Ovary (tissue), 9 donors: ENCODE results near the gene SSU72. TPM values are rescaled to one million over a fixed set of nuclear protein-coding genes. Genes with fewer than 3 reads are reported as not detected.

Experiments used
- DNase-seq, 5 donors: peaks; one replicate each; pipeline ENCODE4 v3.0.0-alpha.2; 2019 to 2020
- H3K27ac ChIP-seq, 2 donors: fragments of 200-600 bp; one replicate each; pipeline versions ENCODE4 v1.5.1 to v1.8.0; 2019 to 2022
- H3K27me3 ChIP-seq: fragments of 200-600 bp; one replicate; pipeline ENCODE4 v1.8.0; 2022
- H3K36me3 ChIP-seq: fragments of 200-600 bp; sonication (generic); one replicate; pipeline ENCODE4 v1.5.1; 2019
- H3K4me1 ChIP-seq: one replicate; pipeline ENCODE4 v1.8.1; 2013; ENCODE audit warnings: mild to moderate bottlenecking, moderate library complexity; ENCODE audit not compliant: insufficient read depth
- H3K4me3 ChIP-seq: fragments of 200-600 bp; sonication (generic); one replicate; pipeline ENCODE4 v1.5.1; 2017
- H3K9me3 ChIP-seq, 2 donors: fragments of 200-600 bp in 1 of 2; sonication (generic) in 1 of 2; one replicate each; pipeline versions ENCODE4 v1.5.1 to v1.8.1; 2013 to 2019; ENCODE audit warnings: mild to moderate bottlenecking in 1 of 2, moderate library complexity in 1 of 2
- EP300 ChIP-seq: sonication (generic); formaldehyde crosslinking; IDR thresholded peaks from one replicate; pipeline ENCODE4 v1.6.1; 2017; ENCODE audit warnings: antibody characterized with exemption
- POLR2A ChIP-seq: fragments of 450-650 bp; IDR thresholded peaks from one replicate; pipeline ENCODE4 v1.6.1; 2017; ENCODE audit warnings: antibody characterized with exemption, mild to moderate bottlenecking, moderate library complexity
- WGBS, 3 donors: extraction: QIAGEN DNeasy Blood & Tissue Kit in 1 of 3; methylation state at CpG; one replicate each; pipeline versions ENCODE4 v1.1.5 to v1.1.7; 2013 to 2017; 5-methylcytosine and 5-hydroxymethylcytosine counted together
- intact Hi-C, 4 donors: fragments of 100-400 bp; cut with DNase I; formaldehyde crosslinking; loops; one replicate each; pipeline versions ENCODE4 v1.11.0 to v1.15.1; 2022 to 2023
- polyA plus RNA-seq, 2 donors: library from polyadenylated mRNA; stranded (reverse); fragments of 200-250 nt in 1 of 2; fragments of 350-450 nt in 1 of 2; fragmentation: Illumina TruSeq in 1 of 2; extraction: RNeasy Lipid Tissue Mini Kit (QIAGEN cat#74804) in 1 of 2; gene quantifications; one replicate each; pipeline ENCODE4 v1.2.3, GENCODE V29; 2013 to 2014
- total RNA-seq, 7 donors: library from RNA; depleted of rRNA in 2 of 7; stranded (reverse); fragments of >200 nt in 2 of 7; fragmentation: NEBNext Ultra II Directional in 3 of 7; extraction: Animal tissue kit (Norgen Biotek cat#: 25700) in 3 of 7; gene quantifications; one replicate each; pipeline versions ENCODE4 v1.1.0 to v1.2.4, GENCODE V29; 2016 to 2023
- TF ChIP-seq, protein P1 (sequence below), 3 donors: fragments of 450-650 bp in 2 of 3; fragments of 200-600 bp in 1 of 3; IDR thresholded peaks; one replicate each; pipeline versions ENCODE4 v1.5.1 to v1.8.0; 2016 to 2022; ENCODE audit warnings: antibody characterized with exemption in 3 of 3, mild to moderate bottlenecking in 1 of 3
- donor health status: DM: no; HTN: no; CAD: no; lungs with moderate emphysema.
- donor health status: DM: no; HTN: no; CAD: no.
- donor health status: Bipolar disorder and iron deficiency.
- donor health status: DM: yes; HTN: yes; CAD: no.
- donor health status: DM: no; HTN: no; CAD: no.
- donor health status: DM: yes; HTN: yes; CAD: no.

The SSU72 gene
- total and polyA plus RNA-seq, 9 donors, result 72.3 to 119 (median 110) TPM

DNA sequence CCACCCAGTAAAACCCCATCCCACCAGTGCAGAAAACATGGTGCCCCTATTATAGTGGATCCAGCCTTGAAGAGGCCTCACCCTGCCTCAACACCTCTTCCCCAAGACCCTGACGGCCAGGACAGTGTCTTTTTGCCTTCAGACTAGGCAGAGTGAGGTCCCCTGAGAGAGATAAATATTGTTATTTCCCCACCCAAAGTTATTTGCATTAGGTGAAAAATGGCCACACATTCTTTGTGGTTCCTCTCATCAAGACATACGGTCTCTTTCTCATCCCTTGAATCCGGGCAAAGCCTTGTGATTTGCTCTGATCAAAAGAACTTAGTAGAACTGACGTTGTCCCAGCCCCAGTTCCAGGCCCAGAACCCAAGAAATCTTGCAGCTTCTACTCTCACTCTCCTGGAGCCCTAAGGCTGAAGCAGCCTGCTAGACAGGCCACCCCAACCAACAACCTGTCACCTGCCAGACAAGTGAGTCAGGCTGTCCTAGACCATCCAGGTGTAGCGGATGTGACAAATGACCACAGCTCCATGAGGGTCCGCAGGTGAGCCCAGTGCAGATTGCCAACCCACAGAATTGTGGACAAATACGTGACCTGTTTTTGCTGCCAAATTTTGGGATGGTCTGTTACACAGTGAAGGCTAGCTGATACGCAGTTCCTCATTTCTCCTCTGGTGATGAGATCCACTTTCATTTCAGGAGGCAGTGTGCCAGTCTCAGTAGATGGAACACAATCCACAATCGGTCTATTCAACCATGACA is 8.1 kb upstream of the SSU72 start:
- Histone ChIP-seq H3K4me1 (no peaks in the 10 kb centered on the region), H3K27ac (no peak overlapping the region), H3K4me3 (no peak overlapping the region), H3K36me3 (no peaks in the 10 kb centered on the region), H3K27me3 (no peaks in the 10 kb centered on the region), H3K9me3 (no peaks in the 10 kb centered on the region)
- intact Hi-C loops, result no loop called here
- TF ChIP-seq, protein P1, sequence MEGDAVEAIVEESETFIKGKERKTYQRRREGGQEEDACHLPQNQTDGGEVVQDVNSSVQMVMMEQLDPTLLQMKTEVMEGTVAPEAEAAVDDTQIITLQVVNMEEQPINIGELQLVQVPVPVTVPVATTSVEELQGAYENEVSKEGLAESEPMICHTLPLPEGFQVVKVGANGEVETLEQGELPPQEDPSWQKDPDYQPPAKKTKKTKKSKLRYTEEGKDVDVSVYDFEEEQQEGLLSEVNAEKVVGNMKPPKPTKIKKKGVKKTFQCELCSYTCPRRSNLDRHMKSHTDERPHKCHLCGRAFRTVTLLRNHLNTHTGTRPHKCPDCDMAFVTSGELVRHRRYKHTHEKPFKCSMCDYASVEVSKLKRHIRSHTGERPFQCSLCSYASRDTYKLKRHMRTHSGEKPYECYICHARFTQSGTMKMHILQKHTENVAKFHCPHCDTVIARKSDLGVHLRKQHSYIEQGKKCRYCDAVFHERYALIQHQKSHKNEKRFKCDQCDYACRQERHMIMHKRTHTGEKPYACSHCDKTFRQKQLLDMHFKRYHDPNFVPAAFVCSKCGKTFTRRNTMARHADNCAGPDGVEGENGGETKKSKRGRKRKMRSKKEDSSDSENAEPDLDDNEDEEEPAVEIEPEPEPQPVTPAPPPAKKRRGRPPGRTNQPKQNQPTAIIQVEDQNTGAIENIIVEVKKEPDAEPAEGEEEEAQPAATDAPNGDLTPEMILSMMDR (IDR thresholded peaks at IDR 0.05), result no peak
- TF ChIP-seq EP300, result no peak
- TF ChIP-seq POLR2A, result no peak
- WGBS, 3 donors, result 66 to 74% (median 66%) methylated on average over 9 of the region's 9 CpGs
- DNase-seq, result no peak

DNA sequence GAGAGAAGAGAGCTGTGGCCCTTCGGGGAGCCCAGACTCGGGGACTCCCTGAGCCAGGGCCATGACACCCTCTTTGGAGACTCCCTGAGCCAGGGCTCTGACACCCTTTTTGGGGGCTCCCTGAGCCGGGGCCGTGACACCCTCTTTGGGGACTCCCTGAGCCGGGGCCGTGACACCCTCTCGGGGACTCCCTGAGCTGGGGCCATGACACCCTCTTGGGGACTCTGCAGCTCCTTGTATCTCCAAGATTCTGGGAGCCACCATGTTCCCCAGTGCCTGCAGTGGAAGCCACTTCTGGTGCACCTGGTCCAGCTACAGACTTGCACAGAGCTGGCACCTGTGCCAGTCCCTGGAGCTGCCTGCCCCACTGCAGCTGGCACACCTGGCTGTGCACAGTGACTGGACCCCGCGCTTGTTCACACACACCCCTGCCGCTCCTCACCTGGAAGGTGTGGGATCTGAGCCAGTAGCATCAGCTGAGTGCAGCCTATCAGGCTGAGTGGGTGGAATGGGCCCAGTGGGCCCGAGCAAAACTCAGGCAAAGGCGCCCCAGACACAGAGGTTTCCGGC is 3.8 kb upstream of the SSU72 start:
- H3K9me3 ChIP-seq, result no peaks in the 10 kb centered on the region
- H3K4me1 ChIP-seq, result peaks cover under 1% of the 10 kb centered on the region
- H3K27ac ChIP-seq, result no peak overlapping the region
- no peaks in the 10 kb centered on the region for H3K27me3 ChIP-seq
- 76 to 88% (median 86%) methylated on average over 13 of the region's 13 CpGs for WGBS, 3 donors
- DNase-seq, result no peak
- TF ChIP-seq EP300, result no peak
- TF ChIP-seq POLR2A, result no peak
- TF ChIP-seq, protein P1 (IDR thresholded peaks at IDR 0.05), result no peak
- H3K36me3 ChIP-seq, result no peaks in the 10 kb centered on the region
- intact Hi-C loops, result no loop called here
- H3K4me3 ChIP-seq, result no peak overlapping the region

DNA sequence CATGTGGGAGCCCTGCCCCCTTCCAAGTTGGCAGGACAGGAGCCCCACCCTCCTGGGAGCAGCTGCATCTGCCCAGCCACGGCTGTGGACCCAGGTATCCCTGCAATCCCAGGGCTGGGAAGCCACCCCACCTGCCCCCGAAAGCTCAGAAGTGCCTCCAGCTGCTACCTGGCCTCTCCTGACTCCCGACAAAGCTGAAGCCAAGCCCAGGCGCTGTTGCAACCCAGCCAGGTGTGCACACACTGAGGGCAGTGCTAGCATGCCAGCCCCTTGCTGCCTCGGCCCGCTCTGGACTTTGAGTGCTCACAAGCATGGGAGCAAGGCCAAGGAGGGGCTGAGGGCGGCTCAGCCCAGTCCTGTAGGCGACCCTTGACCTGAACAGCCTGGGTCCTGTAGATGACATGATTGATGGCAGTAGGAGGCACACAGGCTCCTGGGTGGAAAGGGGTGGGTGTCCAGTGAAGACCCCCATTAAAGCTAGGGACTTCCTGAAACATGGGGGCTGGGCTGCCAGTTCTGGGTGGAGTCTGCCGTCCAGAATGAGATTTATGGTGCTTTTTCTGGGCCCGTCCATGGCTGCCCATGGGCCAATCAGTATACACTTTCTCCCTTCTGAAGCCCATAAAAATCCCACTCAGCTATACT is 2.8 kb upstream of the SSU72 start:
- H3K4me1 ChIP-seq, result peaks cover 2% of the 10 kb centered on the region
- no peak overlapping the region for H3K4me3 ChIP-seq
- H3K36me3 ChIP-seq, result no peaks in the 10 kb centered on the region
- DNase-seq, result no peak
- no peaks in the 10 kb centered on the region for H3K9me3 ChIP-seq
- no peaks in the 10 kb centered on the region for H3K27me3 ChIP-seq
- TF ChIP-seq POLR2A (no peak), EP300 (no peak)
- TF ChIP-seq, protein P1 (IDR thresholded peaks at IDR 0.05), result no peak
- WGBS, 3 donors, result 29 to 46% (median 32%) methylated on average over 10 of the region's 10 CpGs
- H3K27ac ChIP-seq, result no peak overlapping the region
- intact Hi-C loops, result no loop called here

DNA sequence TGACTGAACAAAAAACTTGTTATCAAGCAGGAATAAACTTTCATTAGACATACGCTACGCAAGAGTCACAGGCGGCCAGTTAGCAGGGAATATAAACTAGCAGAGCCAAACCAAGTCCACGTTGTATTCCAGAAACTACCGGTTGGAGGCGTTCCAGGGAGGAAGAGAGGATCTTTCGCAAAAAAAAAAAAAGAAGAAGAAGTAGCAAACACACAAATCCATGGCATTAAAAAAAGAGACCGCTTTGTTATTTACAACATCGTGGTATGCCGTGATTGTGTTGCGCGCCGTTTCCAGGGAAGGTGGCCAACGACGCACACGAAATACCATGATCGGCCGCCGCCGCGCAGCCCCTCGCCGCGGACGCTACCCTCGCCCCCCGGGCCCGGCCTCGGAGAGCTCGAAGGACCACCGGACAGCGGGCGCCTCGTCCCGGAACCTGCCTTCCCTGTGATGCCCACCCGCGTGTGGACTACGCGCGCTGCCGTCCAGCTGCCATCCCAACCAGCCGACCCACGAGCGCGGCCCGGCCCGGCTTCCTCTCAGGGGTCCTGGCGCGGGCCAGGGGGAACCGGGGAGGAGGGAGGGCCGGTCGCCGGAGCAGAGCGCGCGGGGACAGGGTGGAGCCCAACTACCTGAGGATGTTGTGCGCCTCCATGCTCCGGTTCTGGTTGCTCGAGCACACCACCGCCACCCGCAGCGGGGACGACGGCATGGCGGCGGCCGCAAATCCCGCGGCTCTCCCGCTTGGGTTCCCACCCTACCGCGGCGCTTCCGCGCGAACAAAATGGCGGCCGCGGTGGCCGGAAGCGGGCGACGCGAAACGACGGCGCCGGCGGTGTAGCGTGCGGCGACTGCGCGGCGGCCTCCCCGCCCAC is 581 bp downstream of the SSU72 start:
- intact Hi-C loops, result loop anchor here in 1 of 4 donors (2.0 kb wide), 1 partner anchor 317 kb away; the partner anchor contains the start of gene GNB1
- peak in 3 of 5 donors; percentile 56 to 61 (median 60) for DNase-seq
- Histone ChIP-seq H3K4me1 (peaks cover 4% of the 10 kb centered on the region), H3K9me3 (no peaks in the 10 kb centered on the region), H3K27me3 (no peaks in the 10 kb centered on the region), H3K27ac (peak overlapping the region; percentile 97 to 99), H3K36me3 (no peaks in the 10 kb centered on the region), H3K4me3 (peak overlapping the region; percentile 63)
- WGBS, 3 donors, result 0% methylated on average over 81 to 96 of the region's 96 CpGs
- TF ChIP-seq POLR2A, result no peak
- TF ChIP-seq, protein P1 (IDR thresholded peaks at IDR 0.05), result peak in 1 of 3 donors; percentile 24
